Ishikawa (cell line): Measurements from ENCODE around the gene WNK3.

Source experiments
- CEBPB ChIP-seq: IDR thresholded peaks from 2 replicates; pipeline ENCODE4 v1.6.1; 2012
- CREB1 ChIP-seq: IDR thresholded peaks from 2 replicates; pipeline ENCODE4 v1.6.1; 2012; ENCODE audit warnings: low read depth
- EGR1 ChIP-seq: IDR thresholded peaks from 2 replicates; pipeline ENCODE4 v1.6.1; 2012
- EP300 ChIP-seq: IDR thresholded peaks from 2 replicates; pipeline ENCODE4 v1.6.1; 2012; ENCODE audit warnings: borderline replicate concordance
- FOXM1 ChIP-seq: IDR thresholded peaks from 2 replicates; pipeline ENCODE4 v1.6.1; 2012; ENCODE audit warnings: low read depth, borderline replicate concordance
- MAX ChIP-seq: IDR thresholded peaks from 2 replicates; pipeline ENCODE4 v1.6.1; 2012
- NFIC ChIP-seq: IDR thresholded peaks from 2 replicates; pipeline ENCODE4 v1.6.1; 2012
- RAD21 ChIP-seq: IDR thresholded peaks from 2 replicates; pipeline ENCODE4 v1.6.1; 2012; ENCODE audit warnings: low read depth
- REST ChIP-seq: IDR thresholded peaks from 2 replicates; pipeline ENCODE4 v1.6.1; 2012; ENCODE audit warnings: low read depth, mild to moderate bottlenecking
- TAF1 ChIP-seq: IDR thresholded peaks from 2 replicates; pipeline ENCODE4 v1.6.1; 2012; ENCODE audit warnings: low read depth, mild to moderate bottlenecking
- TCF12 ChIP-seq: IDR thresholded peaks from 2 replicates; pipeline ENCODE4 v1.6.1; 2012; ENCODE audit warnings: low read depth
- TEAD4 ChIP-seq: IDR thresholded peaks from 2 replicates; pipeline ENCODE4 v1.6.1; 2012
- USF1 ChIP-seq: IDR thresholded peaks from 2 replicates; pipeline ENCODE4 v1.6.1; 2012
- YY1 ChIP-seq: IDR thresholded peaks from 2 replicates; pipeline ENCODE4 v1.6.1; 2012; ENCODE audit warnings: low read depth
- ZBTB7A ChIP-seq: IDR thresholded peaks from 2 replicates; pipeline ENCODE4 v1.6.1; 2012; ENCODE audit warnings: low read depth

Gene WNK3

GRCh38 chrX:54357414-54358377 lies at the start of gene WNK3:
Gene WNK3 (minus strand): TSS chrX:54358046.
- TF ChIP-seq MAX: peak; percentile 76
- TF ChIP-seq ZBTB7A: peak; percentile 35; the same call in 1 of the 2 replicates
- TF ChIP-seq TAF1: no peak

- TF ChIP-seq RAD21 (no peak), ZBTB7A (no peak), MAX (no peak), EGR1 (no peak), TAF1 (no peak), USF1 (no peak), FOXM1 (no peak), EP300 (no peak), TCF12 (no peak), CEBPB (no peak), CREB1 (no peak), REST (no peak), NFIC (no peak)
Observed at GRCh38 chrX:54407266-54407665, 49.4 kb upstream of the WNK3 start.

GRCh38 chrX:54397113-54397512 lies 39.3 kb upstream of the WNK3 start:
- TF ChIP-seq CEBPB: no peak
- TF ChIP-seq ZBTB7A: no peak
- no peak for TF ChIP-seq TAF1

- no peak for TF ChIP-seq CREB1
- no peak for TF ChIP-seq REST
- TF ChIP-seq EP300: no peak
- TF ChIP-seq YY1: no peak
- TF ChIP-seq FOXM1: no peak
- TF ChIP-seq RAD21: no peak
- TF ChIP-seq MAX: no peak
- TF ChIP-seq TAF1: no peak
Observed at GRCh38 chrX:54386314-54386713, 28.5 kb upstream of the WNK3 start.

- TF ChIP-seq TCF12 (no peak), CEBPB (no peak), EP300 (no peak), TEAD4 (no peak)
Observed at GRCh38 chrX:54359408-54359807, 1.6 kb upstream of the WNK3 start.

GRCh38 chrX:54358424-54359211 lies 772 bp upstream of the WNK3 start:
- TF ChIP-seq RAD21: no peak
- TF ChIP-seq MAX: no peak
- no peak for TF ChIP-seq EP300
- TF ChIP-seq EGR1: no peak
- no peak for TF ChIP-seq REST
- TF ChIP-seq TAF1: no peak
- TF ChIP-seq NFIC: no peak
- no peak for TF ChIP-seq FOXM1
- no peak for TF ChIP-seq USF1
- no peak for TF ChIP-seq YY1
- no peak for TF ChIP-seq ZBTB7A
- TF ChIP-seq CREB1: no peak
- TF ChIP-seq TCF12: no peak
- TF ChIP-seq TEAD4: no peak
- TF ChIP-seq CEBPB: no peak
